SH-SY5Y (cell line): ENCODE measurements around the gene HMGXB3.

Experiments
- GATA2 ChIP-seq: IDR thresholded peaks from 2 replicates; pipeline ENCODE4 v1.6.1; 2011; ENCODE audit warnings: mild to moderate bottlenecking, low read depth, low read length
- GATA3 ChIP-seq: IDR thresholded peaks from 2 replicates; pipeline ENCODE4 v1.6.1; 2011; ENCODE audit warnings: low read depth, mild to moderate bottlenecking, low read length, moderate library complexity

DNA sequence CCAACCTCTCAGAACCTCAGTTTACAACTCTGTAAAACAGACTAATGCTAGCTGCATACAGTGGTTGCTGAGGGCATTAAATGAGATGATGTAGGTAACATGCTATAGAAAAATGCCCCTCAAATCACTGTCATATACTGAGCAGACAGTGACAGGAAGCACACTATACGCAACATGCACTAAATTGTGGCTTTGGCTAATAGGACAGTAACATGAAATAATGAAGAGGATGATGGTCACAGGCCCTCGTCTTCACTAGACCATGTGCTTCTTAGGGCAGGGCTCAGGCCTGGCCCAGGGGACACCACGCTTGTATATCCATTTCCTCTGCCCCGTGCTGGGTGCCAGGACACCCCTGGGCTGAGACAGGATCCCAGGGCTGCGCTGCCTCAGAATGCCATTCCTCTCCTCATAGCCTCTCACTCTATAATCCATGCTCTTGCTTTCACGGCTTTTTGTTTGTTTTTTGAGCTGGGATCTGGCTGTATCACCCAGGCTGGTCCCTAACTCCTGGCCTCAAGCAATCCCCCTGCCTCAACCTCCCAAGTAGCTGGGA lies 66.9 kb downstream of the HMGXB3 start:
- no peak for TF ChIP-seq GATA2
- no peak for TF ChIP-seq GATA3
